ENCODE data around the gene IER5L.

DNA sequence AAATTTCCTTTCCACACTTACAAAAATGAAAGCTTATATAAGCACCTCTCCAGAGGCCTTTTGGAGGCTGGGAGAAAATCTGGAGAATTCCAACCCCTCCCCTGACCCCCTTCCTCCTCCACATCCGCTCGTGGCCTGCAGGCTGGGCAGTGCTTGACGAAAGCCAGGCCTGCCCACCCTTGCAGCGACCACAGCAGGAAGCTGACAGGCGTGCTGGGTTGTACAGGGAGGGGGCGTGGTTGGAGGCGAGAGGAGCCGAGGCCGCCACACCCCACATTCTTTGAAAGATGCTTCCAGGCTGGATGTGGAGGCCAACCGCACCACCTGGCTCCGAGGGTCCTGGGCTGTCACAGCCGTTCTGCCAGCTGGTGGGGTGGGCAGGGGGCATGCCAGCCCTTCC is 47.8 kb upstream of the IER5L start:
- TF ChIP-seq, protein P1, sequence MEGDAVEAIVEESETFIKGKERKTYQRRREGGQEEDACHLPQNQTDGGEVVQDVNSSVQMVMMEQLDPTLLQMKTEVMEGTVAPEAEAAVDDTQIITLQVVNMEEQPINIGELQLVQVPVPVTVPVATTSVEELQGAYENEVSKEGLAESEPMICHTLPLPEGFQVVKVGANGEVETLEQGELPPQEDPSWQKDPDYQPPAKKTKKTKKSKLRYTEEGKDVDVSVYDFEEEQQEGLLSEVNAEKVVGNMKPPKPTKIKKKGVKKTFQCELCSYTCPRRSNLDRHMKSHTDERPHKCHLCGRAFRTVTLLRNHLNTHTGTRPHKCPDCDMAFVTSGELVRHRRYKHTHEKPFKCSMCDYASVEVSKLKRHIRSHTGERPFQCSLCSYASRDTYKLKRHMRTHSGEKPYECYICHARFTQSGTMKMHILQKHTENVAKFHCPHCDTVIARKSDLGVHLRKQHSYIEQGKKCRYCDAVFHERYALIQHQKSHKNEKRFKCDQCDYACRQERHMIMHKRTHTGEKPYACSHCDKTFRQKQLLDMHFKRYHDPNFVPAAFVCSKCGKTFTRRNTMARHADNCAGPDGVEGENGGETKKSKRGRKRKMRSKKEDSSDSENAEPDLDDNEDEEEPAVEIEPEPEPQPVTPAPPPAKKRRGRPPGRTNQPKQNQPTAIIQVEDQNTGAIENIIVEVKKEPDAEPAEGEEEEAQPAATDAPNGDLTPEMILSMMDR (IDR thresholded peaks at IDR 0.05; ENCODE audit: poor library complexity) = no peak
- TF ChIP-seq EZH2 (IDR thresholded peaks at IDR 0.05; ENCODE audit: borderline replicate concordance) = no peak
- no peak for TF ChIP-seq EZH2phosphoT487 (IDR thresholded peaks at IDR 0.05; ENCODE audit: low read depth, severe bottlenecking, unreplicated experiment)
